CD4-positive, alpha-beta T cell (primary cell): ENCODE results near the gene UGT1A6. TPM values are rescaled to one million over a fixed set of nuclear protein-coding genes. Genes with fewer than 3 reads are reported as not detected.
A peak's percentile ranks its signal among the peaks of the same experiment; 100 is the strongest.

Experiments used
- ATAC-seq: fragments of 200-7000 bp; cut with Tn5 transposase; one replicate; pipeline ENCODE4 v1.10.0; 2022; ENCODE audit warnings: mild to moderate bottlenecking; ENCODE audit not compliant: poor library complexity
- CTCF ChIA-PET: fragments of 350-600 bp; sonication (Branson Sonifier 250); formaldehyde crosslinking; loops from one replicate; lab custom pipeline; 2021; ENCODE audit warnings: antibody characterized with exemption, inconsistent platforms; lab: Charles Lee
- POLR2A ChIA-PET: fragments of 350-600 bp; sonication (Branson Sonifier 250); formaldehyde crosslinking; loops from one replicate; lab custom pipeline; 2021; ENCODE audit warnings: antibody characterized with exemption, inconsistent platforms; lab: Charles Lee
- DNase-seq, 14 experiments: peaks; one replicate each; pipeline ENCODE4 v3.0.0-alpha.2; 2013 to 2020; ENCODE audit warnings: mixed read lengths in 2 of 14
- H3K27ac ChIP-seq, 2 donors: one replicate each; pipeline versions ENCODE4 v1.5.1 to v1.7.0; 2013; ENCODE audit warnings: low read length in 2 of 2, low read depth in 1 of 2, mild to moderate bottlenecking in 1 of 2
- H3K27me3 ChIP-seq, 2 experiments: 1 replicate in 1 of 2; 2 replicates in 1 of 2; pipeline versions ENCODE4 v1.6.1 to v1.7.0; 2013; ENCODE audit warnings: low read length in 2 of 2, control low read depth in 1 of 2, mild to moderate bottlenecking in 1 of 2, moderate library complexity in 1 of 2; ENCODE audit not compliant: insufficient read depth in 2 of 2, control insufficient read depth in 1 of 2
- H3K36me3 ChIP-seq: one replicate; pipeline ENCODE4 v1.6.1; 2013; ENCODE audit warnings: low read length, control low read depth; ENCODE audit not compliant: insufficient read depth
- H3K4me1 ChIP-seq: one replicate; pipeline ENCODE4 v1.6.1; 2013; ENCODE audit warnings: low read length, control low read depth; ENCODE audit not compliant: insufficient read depth
- H3K4me3 ChIP-seq: one replicate; pipeline ENCODE4 v1.5.1; 2013; ENCODE audit warnings: mild to moderate bottlenecking, low read length, moderate library complexity
- H3K9me3 ChIP-seq, 2 experiments: 1 replicate in 1 of 2; 2 replicates in 1 of 2; pipeline versions ENCODE4 v1.6.1 to v1.7.0; 2013; ENCODE audit warnings: low read length in 2 of 2, mild to moderate bottlenecking in 2 of 2, control low read depth in 1 of 2, moderate library complexity in 1 of 2; ENCODE audit not compliant: control insufficient read depth in 1 of 2, insufficient read depth in 1 of 2
- H3K27ac Mint-ChIP-seq: one replicate; pipeline ENCODE4 v1.8.0; 2020; ENCODE audit warnings: mixed read lengths
- H3K27me3 Mint-ChIP-seq: one replicate; pipeline ENCODE4 v1.8.0; 2021; ENCODE audit warnings: mixed read lengths
- H3K36me3 Mint-ChIP-seq: one replicate; pipeline ENCODE4 v1.8.0; 2021; ENCODE audit warnings: low read depth, mixed read lengths
- H3K4me1 Mint-ChIP-seq: one replicate; pipeline ENCODE4 v1.8.0; 2021; ENCODE audit warnings: low read depth, mixed read lengths
- H3K4me3 Mint-ChIP-seq: one replicate; pipeline ENCODE4 v1.8.0; 2020; ENCODE audit warnings: mild to moderate bottlenecking, mixed read lengths
- H3K9me3 Mint-ChIP-seq: one replicate; pipeline ENCODE4 v1.8.0; 2020; ENCODE audit warnings: mixed read lengths
- CTCF ChIP-seq: fragments of 200-600 bp; IDR thresholded peaks from one replicate; pipeline ENCODE4 v1.8.0; 2022; ENCODE audit warnings: antibody characterized with exemption, mild to moderate bottlenecking
- intact Hi-C, 2 experiments: fragments of 100-400 bp; cut with DNase I in 1 of 2; cut with micrococcal nuclease in 1 of 2; formaldehyde crosslinking; loops; one replicate each; pipeline versions ENCODE4 v1.15.1 to v1.9.0; 2023 to 2025; cut with DNase I, micrococcal nuclease
- total RNA-seq, 174 experiments: library from RNA in 2 of 174; stranded (reverse) in 2 of 174; gene quantifications; one replicate each; pipeline ENCODE4 v1.2.3 and lab custom pipeline; 2021 to 2026

UGT1A6 gene
- total RNA-seq, 2 experiments from 2014 or later, result not detected

GRCh38 chr2:233799087-233799665, 106.5 kb downstream of the UGT1A6 start:
- H3K4me1 Mint-ChIP-seq, result no peaks in the 10 kb centered on the region
- Histone ChIP-seq H3K4me1 (no peaks in the 10 kb centered on the region), H3K36me3 (no peaks in the 10 kb centered on the region), H3K27me3 (peaks cover 0 to 3% of the 10 kb centered on the region in 2 experiments), H3K27ac (no peak overlapping the region), H3K9me3 (no peaks in the 10 kb centered on the region), H3K4me3 (no peak overlapping the region)
- peaks cover 4% of the 10 kb centered on the region for H3K9me3 Mint-ChIP-seq
- intact Hi-C loops, result no loop called here
- POLR2A ChIA-PET, result no interaction called here
- H3K36me3 Mint-ChIP-seq, result no peaks in the 10 kb centered on the region
- ATAC-seq (no peak), DNase-seq (peak in 1 of 14 experiments; percentile 25)
- no peak overlapping the region for H3K4me3 Mint-ChIP-seq
- no peak overlapping the region for H3K27ac Mint-ChIP-seq
- TF ChIP-seq CTCF, result no peak
- CTCF ChIA-PET, result no interaction called here
- peaks cover 11% of the 10 kb centered on the region for H3K27me3 Mint-ChIP-seq

DNA sequence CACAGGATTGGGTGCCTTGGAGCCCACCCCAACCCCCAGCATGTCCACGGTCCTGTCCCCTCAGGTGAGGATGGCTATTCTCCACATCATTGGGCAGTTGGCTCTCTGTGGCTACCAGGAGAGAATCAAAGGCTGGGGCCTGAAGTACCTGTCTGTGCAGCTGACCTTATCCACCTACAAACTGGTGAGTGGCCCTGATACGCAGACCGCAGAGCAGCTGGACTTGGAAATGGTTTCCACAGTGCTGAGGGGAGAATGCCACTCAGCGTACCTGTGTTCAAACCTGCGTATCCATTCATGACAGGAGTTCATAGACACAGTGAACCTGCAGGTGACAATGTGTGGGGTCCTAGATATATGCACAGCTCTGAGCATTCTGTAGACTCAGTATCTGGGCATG, 107.0 kb downstream of the UGT1A6 start:
- Mint-ChIP-seq H3K36me3 (no peaks in the 10 kb centered on the region), H3K9me3 (peaks cover 4% of the 10 kb centered on the region), H3K4me3 (no peak overlapping the region), H3K27me3 (peaks cover 15% of the 10 kb centered on the region), H3K4me1 (no peaks in the 10 kb centered on the region), H3K27ac (no peak overlapping the region)
- ATAC-seq, result no peak
- H3K4me3 ChIP-seq, result no peak overlapping the region
- ChIA-PET POLR2A (no interaction called here), CTCF (no interaction called here)
- H3K27me3 ChIP-seq, result peaks cover 1 to 3% of the 10 kb centered on the region in 2 experiments
- H3K36me3 ChIP-seq, result no peaks in the 10 kb centered on the region
- H3K27ac ChIP-seq, result no peak overlapping the region
- no peaks in the 10 kb centered on the region for H3K4me1 ChIP-seq
- TF ChIP-seq CTCF, result no peak
- intact Hi-C loops, result no loop called here
- no peak for DNase-seq
- no peaks in the 10 kb centered on the region for H3K9me3 ChIP-seq

GRCh38 chr2:233800208-233800607, 107.5 kb downstream of the UGT1A6 start:
- H3K27me3 Mint-ChIP-seq, result peaks cover 15% of the 10 kb centered on the region
- Histone ChIP-seq H3K27me3 (peaks cover 3 to 4% of the 10 kb centered on the region in 2 experiments), H3K27ac (no peak overlapping the region), H3K36me3 (no peaks in the 10 kb centered on the region), H3K4me3 (no peak overlapping the region), H3K4me1 (no peaks in the 10 kb centered on the region), H3K9me3 (no peaks in the 10 kb centered on the region)
- H3K36me3 Mint-ChIP-seq, result no peaks in the 10 kb centered on the region
- POLR2A ChIA-PET, result no interaction called here
- no peak for DNase-seq
- CTCF ChIA-PET, result no interaction called here
- H3K9me3 Mint-ChIP-seq, result peaks cover 4% of the 10 kb centered on the region
- no peak for TF ChIP-seq CTCF
- no peak for ATAC-seq
- intact Hi-C loops, result no loop called here
- H3K4me3 Mint-ChIP-seq, result no peak overlapping the region
- no peak overlapping the region for H3K27ac Mint-ChIP-seq
- H3K4me1 Mint-ChIP-seq, result no peaks in the 10 kb centered on the region
